ENCODE results near the gene ATP8B4. TPM values are rescaled to one million over a fixed set of nuclear protein-coding genes. Genes with fewer than 3 reads are reported as not detected.

The ATP8B4 gene
- total RNA-seq, 1 donor from 2014 or later = 9.8 TPM

- TF ChIP-seq CTCF (IDR thresholded peaks at IDR 0.05) (no peak), POLR2AphosphoS5 (IDR thresholded peaks at IDR 0.05; ENCODE audit: insufficient read depth in 1 of 2, low read depth in 1 of 2) (no peak), POLR2A (IDR thresholded peaks at IDR 0.05) (no peak)
- H3K9me3 ChIP-seq = no peaks in the 10 kb centered on the region
- H3K27me3 ChIP-seq = no peaks in the 10 kb centered on the region
- no peaks in the 10 kb centered on the region for H3K36me3 ChIP-seq
- intact Hi-C loops (cut with DNase I) = no loop called here
- no peak overlapping the region for H3K4me3 ChIP-seq
- no peak for DNase-seq (ENCODE audit: extremely low spot score in 2 of 2)
- H3K4me1 ChIP-seq = no peaks in the 10 kb centered on the region
- H3K27ac ChIP-seq = no peak overlapping the region
Measured at GRCh38 chr15:50084932-50085331, 34.1 kb downstream of the ATP8B4 start.

- TF ChIP-seq POLR2AphosphoS5 (IDR thresholded peaks at IDR 0.05; ENCODE audit: insufficient read depth in 1 of 2, low read depth in 1 of 2) (no peak), CTCF (IDR thresholded peaks at IDR 0.05) (no peak), POLR2A (IDR thresholded peaks at IDR 0.05) (no peak)
- intact Hi-C loops (cut with DNase I) = no loop called here
- no peaks in the 10 kb centered on the region for H3K36me3 ChIP-seq
- no peak for DNase-seq (ENCODE audit: extremely low spot score in 2 of 2)
- peak overlapping the region; percentile 27 for H3K27ac ChIP-seq
- no peaks in the 10 kb centered on the region for H3K4me1 ChIP-seq
- no peak overlapping the region for H3K4me3 ChIP-seq
- no peaks in the 10 kb centered on the region for H3K27me3 ChIP-seq
- no peaks in the 10 kb centered on the region for H3K9me3 ChIP-seq
Measured at GRCh38 chr15:50083424-50084025, 35.5 kb downstream of the ATP8B4 start.

- Histone ChIP-seq H3K27ac (no peak overlapping the region), H3K27me3 (no peaks in the 10 kb centered on the region), H3K36me3 (no peaks in the 10 kb centered on the region), H3K4me3 (no peak overlapping the region), H3K4me1 (no peaks in the 10 kb centered on the region), H3K9me3 (no peaks in the 10 kb centered on the region)
- intact Hi-C loops (cut with DNase I) = no loop called here
- TF ChIP-seq CTCF (IDR thresholded peaks at IDR 0.05) (no peak), POLR2AphosphoS5 (IDR thresholded peaks at IDR 0.05; ENCODE audit: insufficient read depth in 1 of 2, low read depth in 1 of 2) (no peak), POLR2A (IDR thresholded peaks at IDR 0.05) (no peak)
- no peak for DNase-seq (ENCODE audit: extremely low spot score in 2 of 2)
Measured at GRCh38 chr15:50082066-50082465, 37.0 kb downstream of the ATP8B4 start.

- no peak for TF ChIP-seq POLR2A (IDR thresholded peaks at IDR 0.05)
- no peak for TF ChIP-seq POLR2AphosphoS5 (IDR thresholded peaks at IDR 0.05; ENCODE audit: insufficient read depth in 1 of 2, low read depth in 1 of 2)
- no peak for TF ChIP-seq CTCF (IDR thresholded peaks at IDR 0.05)
- H3K27me3 ChIP-seq = no peaks in the 10 kb centered on the region
- no peaks in the 10 kb centered on the region for H3K36me3 ChIP-seq
- intact Hi-C loops (cut with DNase I) = no loop called here
- H3K4me1 ChIP-seq = no peaks in the 10 kb centered on the region
- no peak overlapping the region for H3K4me3 ChIP-seq
- no peak overlapping the region for H3K27ac ChIP-seq
- no peak for DNase-seq (ENCODE audit: extremely low spot score in 2 of 2)
- H3K9me3 ChIP-seq = no peaks in the 10 kb centered on the region
Measured at GRCh38 chr15:50077651-50078050, 41.4 kb downstream of the ATP8B4 start.

DNA sequence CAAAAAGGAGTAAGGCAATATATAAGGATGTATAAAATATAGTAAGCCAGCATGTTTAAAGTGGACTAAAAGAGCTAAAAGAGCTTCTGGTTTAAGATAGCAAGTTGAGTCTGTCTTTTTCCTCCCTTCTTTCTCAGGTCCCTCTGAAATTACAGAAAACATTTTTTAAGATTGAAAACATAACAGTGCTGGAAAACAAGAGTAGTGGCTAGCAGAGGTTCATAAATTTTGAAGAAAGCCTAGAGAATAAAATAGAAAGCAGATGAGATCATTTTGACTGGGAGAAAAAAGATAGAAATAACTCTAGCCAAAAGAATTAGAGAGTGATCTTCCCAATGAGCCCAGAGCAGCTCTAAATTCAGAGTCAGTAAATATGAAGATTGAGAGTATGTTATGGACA, 41.9 kb downstream of the ATP8B4 start:
- H3K27me3 ChIP-seq = no peaks in the 10 kb centered on the region
- TF ChIP-seq CTCF (IDR thresholded peaks at IDR 0.05) (no peak), POLR2A (IDR thresholded peaks at IDR 0.05) (no peak), POLR2AphosphoS5 (IDR thresholded peaks at IDR 0.05; ENCODE audit: insufficient read depth in 1 of 2, low read depth in 1 of 2) (no peak)
- H3K36me3 ChIP-seq = no peaks in the 10 kb centered on the region
- H3K4me3 ChIP-seq = no peak overlapping the region
- H3K27ac ChIP-seq = no peak overlapping the region
- H3K4me1 ChIP-seq = no peaks in the 10 kb centered on the region
- no peak for DNase-seq (ENCODE audit: extremely low spot score in 2 of 2)
- intact Hi-C loops (cut with DNase I) = no loop called here
- no peaks in the 10 kb centered on the region for H3K9me3 ChIP-seq
